Measurements from ENCODE around the gene OR10P1. TPM values are rescaled to one million over a fixed set of nuclear protein-coding genes. Genes with fewer than 3 reads are reported as not detected.

OR10P1 gene
- total RNA-seq, 2 experiments from 2014 or later: not detected

Other genes starting within 250 kb of the OR10P1 start
- gene OR6C65, start 236.4 kb upstream of the OR10P1 start, total RNA-seq: not detected
- not detected for gene OR6C76, start 210.6 kb upstream of the OR10P1 start, total RNA-seq
- not detected for gene OR6C2, start 192.8 kb upstream of the OR10P1 start, total RNA-seq
- not detected for gene OR6C70, start 166.8 kb upstream of the OR10P1 start, total RNA-seq
- gene OR6C68, start 144.5 kb upstream of the OR10P1 start, total RNA-seq: not detected
- not detected for gene OR6C4, start 87.3 kb upstream of the OR10P1 start, total RNA-seq
- not detected for gene OR2AP1, start 64.4 kb upstream of the OR10P1 start, total RNA-seq
- gene ITGA7, start 71.0 kb downstream of the OR10P1 start, total RNA-seq: 1 to 10 TPM; 3.9 to 4.8 TPM
- gene BLOC1S1, start 79.2 kb downstream of the OR10P1 start, total RNA-seq: 100 to 1,000 TPM; 118 to 124 TPM
- gene RDH5, start 83.5 kb downstream of the OR10P1 start, total RNA-seq: 1 to 10 TPM; 2.1 to 2.6 TPM
- gene CD63, start 92.1 kb downstream of the OR10P1 start, total RNA-seq: 10 to 100 TPM; 62.3 to 73.6 TPM
- gene GDF11, start 106.2 kb downstream of the OR10P1 start, total RNA-seq: 1 to 10 TPM; 4.2 TPM
- 100 to 1,000 TPM; 100 to 101 TPM for gene SARNP, start 180.8 kb downstream of the OR10P1 start, total RNA-seq
- gene ORMDL2, start 181.1 kb downstream of the OR10P1 start, total RNA-seq: 10 to 100 TPM; 23.8 to 26.4 TPM
- gene DNAJC14, start 192.7 kb downstream of the OR10P1 start, total RNA-seq: 10 to 100 TPM; 19.7 to 21.9 TPM
- gene MMP19, start 206.0 kb downstream of the OR10P1 start, total RNA-seq: under 1 TPM in 1 of 2 experiments, not detected in 1; 0.10 TPM

Measured in activated naive CD4-positive, alpha-beta T cell treated with anti-CD3 and anti-CD28 coated beads for 36 hours (primary cell).